HCT116 (cell line): ENCODE measurements around the gene GK. TPM values are rescaled to one million over a fixed set of nuclear protein-coding genes. Genes with fewer than 3 reads are reported as not detected.

ENCODE experiments used
- ATAC-seq: fragments of 200-7000 bp; cut with Tn5 transposase; 2 replicates; pipeline ENCODE4 v1.9.1; 2020; ENCODE audit warnings: mild to moderate bottlenecking, moderate library complexity
- BruUV-seq: library from RNA; stranded (reverse); fragments of 400-500 nt; replicated peaks from 2 replicates; lab custom pipeline; 2021; lab: Mats Ljungman, UMichigan
- CTCF ChIA-PET: fragments of 300-600 bp; sonication (Branson Sonifier 250); formaldehyde crosslinking; loops from one replicate; lab custom pipeline; 2021; ENCODE audit warnings: antibody characterized with exemption; lab: Charles Lee
- POLR2A ChIA-PET: fragments of 300-600, 350-600 bp; sonication (Branson Sonifier 250); formaldehyde crosslinking; loops from one replicate; lab custom pipeline; 2021; ENCODE audit warnings: antibody characterized with exemption; lab: Charles Lee
- RAD21 ChIA-PET, 2 experiments: fragments of 300-600 bp; sonication (Branson Sonifier 250); formaldehyde crosslinking; loops; one replicate each; lab custom pipeline; 2023; ENCODE audit warnings: low total read pairs in 2 of 2; ENCODE audit not compliant: uncharacterized antibody in 2 of 2, unreplicated experiment in 2 of 2, low non-redundant PET in 1 of 2; lab: Charles Lee
- DNase-seq: peaks from one replicate; pipeline ENCODE4 v3.0.0-alpha.2; 2010; ENCODE audit warnings: low read depth, low spot score
- H2AFZ ChIP-seq: fragments of 200-600 bp; shearing (Covaris generic), sonication (generic); 2 replicates; pipeline ENCODE4 v1.6.1; 2017; ENCODE audit warnings: low read depth, mixed run types, mixed read lengths, antibody characterized with exemption, low read length; ENCODE audit not compliant: poor library complexity, severe bottlenecking
- H3K27ac ChIP-seq: 2 replicates; pipeline ENCODE4 v1.5.1; 2012; ENCODE audit warnings: low read depth, low read length
- H3K27me3 ChIP-seq: fragments of 200-600 bp; sonication (generic); 2 replicates; pipeline ENCODE4 v1.6.1; 2016; ENCODE audit warnings: mixed run types, low read length, mixed read lengths; ENCODE audit not compliant: insufficient read depth
- H3K36me3 ChIP-seq, 2 experiments: fragments of 200-500 bp in 1 of 2; fragments of 200-600 bp in 1 of 2; sonication (Bioruptor generic) in 1 of 2; sonication (generic) in 1 of 2; 2 replicates each; pipeline versions ENCODE4 v1.5.1 to v1.6.1; 2014 to 2016; ENCODE audit warnings: low read length in 2 of 2, inconsistent platforms in 1 of 2, mixed read lengths in 1 of 2, mixed run types in 1 of 2; ENCODE audit not compliant: insufficient read depth in 2 of 2, control insufficient read depth in 1 of 2
- H3K4me1 ChIP-seq, 2 experiments: fragments of 200-600 bp in 1 of 2; sonication (generic) in 1 of 2; 2 replicates each; pipeline versions ENCODE4 v1.5.1 to v1.6.1; 2012 to 2017; ENCODE audit warnings: low read length in 2 of 2, inconsistent platforms in 1 of 2, mild to moderate bottlenecking in 1 of 2, mixed read lengths in 1 of 2, mixed run types in 1 of 2, moderate library complexity in 1 of 2; ENCODE audit not compliant: insufficient read depth in 2 of 2, control insufficient read depth in 1 of 2
- H3K4me2 ChIP-seq: fragments of 200-600 bp; sonication (generic); 2 replicates; pipeline ENCODE4 v1.6.1; 2017; ENCODE audit warnings: mixed run types, low read length, mixed read lengths
- H3K4me3 ChIP-seq, 2 experiments: fragments of 200-600 bp in 1 of 2; sonication (generic) in 1 of 2; replicated peaks in 1 of 2; 2 replicates each; pipeline ENCODE4 v1.5.1; 2011 to 2016; ENCODE audit warnings: low read length in 2 of 2, control low read depth in 1 of 2, low read depth in 1 of 2, mild to moderate bottlenecking in 1 of 2, mixed read lengths in 1 of 2, mixed run types in 1 of 2
- H3K79me2 ChIP-seq: fragments of 200-600 bp; sonication (generic); 2 replicates; pipeline ENCODE4 v1.6.1; 2017; ENCODE audit warnings: mild to moderate bottlenecking, mixed run types, low read length, moderate library complexity, mixed read lengths; ENCODE audit not compliant: insufficient read depth
- H3K9ac ChIP-seq: fragments of 200-600 bp; sonication (generic); 2 replicates; pipeline ENCODE4 v1.6.1; 2016; ENCODE audit warnings: low read length, mixed read lengths
- H3K9me2 ChIP-seq: fragments of 200-600 bp; sonication (generic), shearing (Covaris generic); 2 replicates; pipeline ENCODE4 v1.6.1; 2017; ENCODE audit warnings: mixed run types, mild to moderate bottlenecking, moderate library complexity; ENCODE audit not compliant: insufficient read depth
- H3K9me3 ChIP-seq, 2 experiments: fragments of 200-500 bp in 1 of 2; fragments of 200-600 bp in 1 of 2; sonication (Bioruptor generic) in 1 of 2; sonication (generic) in 1 of 2; 2 replicates each; pipeline ENCODE4 v1.6.1; 2014 to 2017; ENCODE audit warnings: low read length in 2 of 2, mixed read lengths in 2 of 2, inconsistent platforms in 1 of 2, low read depth in 1 of 2, mild to moderate bottlenecking in 1 of 2, mixed run types in 1 of 2, moderate library complexity in 1 of 2; ENCODE audit not compliant: control insufficient read depth in 1 of 2, insufficient read depth in 1 of 2
- H4K20me1 ChIP-seq: fragments of 200-600 bp; sonication (generic), shearing (Covaris generic); 2 replicates; pipeline ENCODE4 v1.6.1; 2017; ENCODE audit warnings: mixed run types, mild to moderate bottlenecking, moderate library complexity; ENCODE audit not compliant: insufficient read depth
- CEBPB ChIP-seq: IDR thresholded peaks from 2 replicates; pipeline ENCODE4 v1.6.1; 2012; ENCODE audit warnings: low read depth
- EGR1 ChIP-seq: IDR thresholded peaks from 2 replicates; pipeline ENCODE4 v1.6.1; 2012; ENCODE audit warnings: low read depth
- ELF1 ChIP-seq: IDR thresholded peaks from 2 replicates; pipeline ENCODE4 v1.6.1; 2012; ENCODE audit warnings: low read depth, borderline replicate concordance
- EZH2 ChIP-seq: fragments of 200-600 bp; sonication (generic); IDR thresholded peaks from 2 replicates; pipeline ENCODE4 v1.6.1; 2017; ENCODE audit warnings: antibody characterized with exemption, mixed run types
- EZH2phosphoT487 ChIP-seq: fragments of 200-600 bp; IDR thresholded peaks from 2 replicates; pipeline ENCODE4 v1.6.1; 2018; ENCODE audit warnings: antibody characterized with exemption, borderline replicate concordance
- FOSL1 ChIP-seq: IDR thresholded peaks from 2 replicates; pipeline ENCODE4 v1.6.1; 2012; ENCODE audit warnings: low read depth
- JUND ChIP-seq: IDR thresholded peaks from 2 replicates; pipeline ENCODE4 v1.6.1; 2012
- POLR2AphosphoS5 ChIP-seq: IDR thresholded peaks from 2 replicates; pipeline ENCODE4 v1.6.1; 2011; ENCODE audit warnings: mild to moderate bottlenecking, low read depth, low read length, moderate library complexity
- SIN3A ChIP-seq: IDR thresholded peaks from 2 replicates; pipeline ENCODE4 v1.6.1; 2012; ENCODE audit warnings: low read depth
- SP1 ChIP-seq: IDR thresholded peaks from 2 replicates; pipeline ENCODE4 v1.6.1; 2012; ENCODE audit warnings: low read depth
- SRF ChIP-seq: IDR thresholded peaks from 2 replicates; pipeline ENCODE4 v1.6.1; 2012; ENCODE audit warnings: low read depth
- TCF7L2 ChIP-seq: IDR thresholded peaks from 2 replicates; pipeline ENCODE4 v1.7.0; 2011; ENCODE audit warnings: borderline replicate concordance, inconsistent platforms; ENCODE audit not compliant: insufficient read depth, insufficient read length; ENCODE audit errors: extremely low read depth
- ZFX ChIP-seq: fragments of 450-650 bp; IDR thresholded peaks from 2 replicates; pipeline ENCODE4 v1.6.1; 2017
- ZNF274 ChIP-seq: fragments of 200-500 bp; sonication (Bioruptor generic); IDR thresholded peaks from 2 replicates; pipeline ENCODE4 v1.6.1; 2014; ENCODE audit warnings: mild to moderate bottlenecking, low read depth, low read length, inconsistent platforms
- intact Hi-C: fragments of 100-400 bp; cut with micrococcal nuclease; formaldehyde crosslinking; loops from 2 replicates; pipeline ENCODE4 v1.10.0; 2022
- total RNA-seq: library from RNA; stranded (reverse); gene quantifications from one replicate; pipeline ENCODE4 v1.2.1, GENCODE V29; 2021; ENCODE audit not compliant: unreplicated experiment
- TF ChIP-seq, protein P1 (sequence below), 3 experiments: fragments of 200-600 bp in 1 of 3; sonication (generic) in 1 of 3; IDR thresholded peaks in 2 of 3; conservative IDR thresholded peaks in 1 of 3; 2 replicates each; pipeline ENCODE4 v1.5.1; 2012 to 2017; ENCODE audit warnings: low read depth in 2 of 3, low read length in 2 of 3, antibody characterized with exemption in 1 of 3, borderline replicate concordance in 1 of 3, control low read depth in 1 of 3, mild to moderate bottlenecking in 1 of 3, mixed read lengths in 1 of 3, mixed run types in 1 of 3, moderate library complexity in 1 of 3; ENCODE audit not compliant: insufficient read depth in 1 of 3
- TF ChIP-seq, protein P2 (sequence below): IDR thresholded peaks from 2 replicates; pipeline ENCODE4 v1.6.1; 2011; ENCODE audit warnings: mild to moderate bottlenecking, low read length, moderate library complexity; ENCODE audit not compliant: insufficient replicate concordance; ENCODE audit errors: extremely low read depth
- TF ChIP-seq, protein P3 (sequence below): IDR thresholded peaks from 2 replicates; pipeline ENCODE4 v1.6.1; 2012

Gene GK
- total RNA-seq, 1 experiment from 2014 or later: 4.3 TPM

DNA sequence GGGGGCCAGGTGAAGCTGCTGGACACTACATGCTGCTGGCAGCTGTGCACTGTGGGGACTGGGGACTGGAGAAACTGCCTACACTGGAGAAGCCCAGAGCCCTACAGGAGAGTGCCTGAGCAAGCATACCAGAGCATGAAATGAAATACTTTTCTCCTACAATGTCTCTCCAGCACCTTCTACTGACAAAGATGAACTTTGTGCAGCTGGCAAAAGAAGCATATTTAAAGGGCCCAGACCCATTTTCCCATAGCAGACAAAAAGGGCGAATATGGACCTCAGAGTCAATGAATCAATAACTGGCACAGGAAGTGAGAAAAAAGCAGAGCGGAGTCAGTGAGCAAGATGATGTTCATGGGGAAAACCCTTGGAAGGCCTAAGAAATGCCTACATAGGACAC, 30.9 kb upstream of the GK start:
- Histone ChIP-seq H3K9me3 (no peaks in the 10 kb centered on the region), H3K27ac (no peak overlapping the region), H4K20me1 (no peaks in the 10 kb centered on the region), H3K4me1 (no peaks in the 10 kb centered on the region), H3K36me3 (no peaks in the 10 kb centered on the region), H3K9me2 (no peaks in the 10 kb centered on the region), H2AFZ (no peak overlapping the region), H3K27me3 (no peaks in the 10 kb centered on the region), H3K4me3 (no peak overlapping the region), H3K4me2 (no peak overlapping the region), H3K79me2 (no peaks in the 10 kb centered on the region), H3K9ac (no peak overlapping the region)
- DNase-seq (no peak), ATAC-seq (no peak)
- intact Hi-C loops: no loop called here
- TF ChIP-seq JUND: no peak
- no peak for TF ChIP-seq EZH2
- TF ChIP-seq FOSL1: no peak
- no peak for TF ChIP-seq POLR2AphosphoS5
- TF ChIP-seq, protein P1, sequence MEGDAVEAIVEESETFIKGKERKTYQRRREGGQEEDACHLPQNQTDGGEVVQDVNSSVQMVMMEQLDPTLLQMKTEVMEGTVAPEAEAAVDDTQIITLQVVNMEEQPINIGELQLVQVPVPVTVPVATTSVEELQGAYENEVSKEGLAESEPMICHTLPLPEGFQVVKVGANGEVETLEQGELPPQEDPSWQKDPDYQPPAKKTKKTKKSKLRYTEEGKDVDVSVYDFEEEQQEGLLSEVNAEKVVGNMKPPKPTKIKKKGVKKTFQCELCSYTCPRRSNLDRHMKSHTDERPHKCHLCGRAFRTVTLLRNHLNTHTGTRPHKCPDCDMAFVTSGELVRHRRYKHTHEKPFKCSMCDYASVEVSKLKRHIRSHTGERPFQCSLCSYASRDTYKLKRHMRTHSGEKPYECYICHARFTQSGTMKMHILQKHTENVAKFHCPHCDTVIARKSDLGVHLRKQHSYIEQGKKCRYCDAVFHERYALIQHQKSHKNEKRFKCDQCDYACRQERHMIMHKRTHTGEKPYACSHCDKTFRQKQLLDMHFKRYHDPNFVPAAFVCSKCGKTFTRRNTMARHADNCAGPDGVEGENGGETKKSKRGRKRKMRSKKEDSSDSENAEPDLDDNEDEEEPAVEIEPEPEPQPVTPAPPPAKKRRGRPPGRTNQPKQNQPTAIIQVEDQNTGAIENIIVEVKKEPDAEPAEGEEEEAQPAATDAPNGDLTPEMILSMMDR (IDR thresholded peaks at IDR 0.05 in 2 of 3, conservative IDR thresholded peaks at IDR 0.05 in 1 of 3; ENCODE audit: borderline replicate concordance in 1 of 3, insufficient read depth in 1 of 3, low read depth in 2 of 3, low read length in 2 of 3): no peak
- TF ChIP-seq, protein P2, sequence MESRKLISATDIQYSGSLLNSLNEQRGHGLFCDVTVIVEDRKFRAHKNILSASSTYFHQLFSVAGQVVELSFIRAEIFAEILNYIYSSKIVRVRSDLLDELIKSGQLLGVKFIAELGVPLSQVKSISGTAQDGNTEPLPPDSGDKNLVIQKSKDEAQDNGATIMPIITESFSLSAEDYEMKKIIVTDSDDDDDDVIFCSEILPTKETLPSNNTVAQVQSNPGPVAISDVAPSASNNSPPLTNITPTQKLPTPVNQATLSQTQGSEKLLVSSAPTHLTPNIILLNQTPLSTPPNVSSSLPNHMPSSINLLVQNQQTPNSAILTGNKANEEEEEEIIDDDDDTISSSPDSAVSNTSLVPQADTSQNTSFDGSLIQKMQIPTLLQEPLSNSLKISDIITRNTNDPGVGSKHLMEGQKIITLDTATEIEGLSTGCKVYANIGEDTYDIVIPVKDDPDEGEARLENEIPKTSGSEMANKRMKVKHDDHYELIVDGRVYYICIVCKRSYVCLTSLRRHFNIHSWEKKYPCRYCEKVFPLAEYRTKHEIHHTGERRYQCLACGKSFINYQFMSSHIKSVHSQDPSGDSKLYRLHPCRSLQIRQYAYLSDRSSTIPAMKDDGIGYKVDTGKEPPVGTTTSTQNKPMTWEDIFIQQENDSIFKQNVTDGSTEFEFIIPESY: no peak
- TF ChIP-seq TCF7L2: no peak
- TF ChIP-seq SP1: no peak
- no peak for TF ChIP-seq SIN3A
- TF ChIP-seq CEBPB: no peak
- no peak for TF ChIP-seq ZFX
- TF ChIP-seq SRF: no peak
- TF ChIP-seq, protein P3, sequence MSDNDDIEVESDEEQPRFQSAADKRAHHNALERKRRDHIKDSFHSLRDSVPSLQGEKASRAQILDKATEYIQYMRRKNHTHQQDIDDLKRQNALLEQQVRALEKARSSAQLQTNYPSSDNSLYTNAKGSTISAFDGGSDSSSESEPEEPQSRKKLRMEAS: no peak
- TF ChIP-seq EGR1: no peak
- TF ChIP-seq ELF1: no peak
- TF ChIP-seq EZH2phosphoT487: no peak
- no peak for TF ChIP-seq ZNF274
- CTCF ChIA-PET: no interaction called here
- POLR2A ChIA-PET: no interaction called here
- BruUV-seq: no TSS peak
- RAD21 ChIA-PET: no interaction called here
